DMS79 (cell line): ENCODE data around the gene PLA2G3.

Source experiments
- DNase-seq: peaks from one replicate; lab custom pipeline; 2025; lab: John Stamatoyannopoulos, UW

PLA2G3 gene

DNA sequence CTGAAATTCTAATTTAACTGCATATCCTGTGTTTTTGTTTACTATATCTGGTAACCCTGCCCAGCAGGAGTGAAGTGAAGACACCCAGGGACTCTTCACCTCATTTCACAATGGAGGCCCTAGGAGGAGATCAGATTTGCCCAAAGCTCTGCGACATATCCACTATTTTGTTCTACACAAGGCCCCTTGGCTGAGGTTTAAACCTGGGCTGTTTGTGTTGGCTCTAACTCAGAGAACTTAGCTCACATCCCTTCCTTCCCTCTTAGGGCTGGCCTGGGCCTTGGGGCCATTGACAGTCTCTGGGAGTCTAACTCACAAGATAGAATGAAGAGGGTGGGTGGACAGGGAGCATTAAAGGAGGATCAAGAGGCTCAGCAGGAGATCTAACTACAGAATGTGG is 8.2 kb upstream of the PLA2G3 start:
- no peak for DNase-seq

DNA sequence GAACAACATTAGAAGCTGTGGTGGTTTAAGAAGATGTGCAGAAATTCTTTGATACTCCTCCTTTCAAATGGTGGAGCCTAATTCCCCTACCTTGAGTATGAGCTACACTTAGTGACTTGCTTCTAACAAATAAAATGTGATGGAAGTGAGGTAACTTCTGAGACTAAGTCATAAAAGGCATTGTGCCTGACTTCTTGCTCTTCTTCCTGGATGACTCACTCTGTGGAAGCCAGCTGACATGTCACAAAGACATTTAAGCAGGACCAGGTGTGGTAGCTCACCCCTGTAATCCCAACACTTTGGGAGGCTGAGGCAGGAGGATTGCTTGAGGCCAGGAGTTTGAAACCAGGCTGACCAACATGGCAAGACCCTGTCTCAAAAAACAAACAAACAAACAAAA is 3.9 kb upstream of the PLA2G3 start:
- DNase-seq, result no peak

DNA sequence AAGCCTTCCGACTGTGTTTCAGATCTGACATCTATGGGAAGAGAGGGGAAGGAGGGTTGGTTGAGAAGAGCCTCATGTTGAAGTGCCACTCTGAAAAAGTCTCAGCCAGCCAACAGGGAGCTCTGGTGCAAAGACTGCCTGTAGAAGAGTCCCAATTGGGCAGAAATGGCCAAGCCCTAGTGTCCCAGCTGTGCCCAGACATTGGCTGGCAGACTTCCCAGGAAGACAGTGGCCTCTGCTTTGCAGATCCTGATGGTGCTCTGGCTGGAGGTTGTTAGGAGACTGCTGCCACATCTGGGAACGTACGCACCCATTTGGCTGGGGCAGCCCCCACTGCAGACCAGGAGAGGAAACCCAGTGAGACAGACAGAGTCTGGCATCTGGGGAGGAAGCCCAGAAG is 3.2 kb upstream of the PLA2G3 start:
- DNase-seq, result no peak

DNA sequence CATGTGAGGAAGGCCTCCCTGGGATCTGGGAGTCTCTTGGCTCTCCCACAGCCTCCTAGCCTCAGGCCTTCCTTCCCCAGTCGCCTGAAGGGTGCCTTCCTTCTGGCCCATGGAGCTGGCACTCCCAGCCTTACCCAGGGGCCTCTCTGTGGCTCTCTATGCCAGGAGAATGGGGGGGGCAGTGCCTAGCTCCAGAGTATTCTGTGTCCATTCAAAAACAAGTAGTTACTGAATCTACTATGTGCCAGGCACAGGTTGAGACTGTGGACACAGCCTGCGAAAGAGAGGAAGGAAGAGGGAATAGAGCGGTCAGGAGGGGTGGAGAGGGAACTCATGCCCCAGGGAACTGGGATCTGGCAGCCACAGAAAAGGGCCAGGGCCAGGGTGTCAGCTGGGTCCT is 2.7 kb upstream of the PLA2G3 start:
- no peak for DNase-seq

DNA sequence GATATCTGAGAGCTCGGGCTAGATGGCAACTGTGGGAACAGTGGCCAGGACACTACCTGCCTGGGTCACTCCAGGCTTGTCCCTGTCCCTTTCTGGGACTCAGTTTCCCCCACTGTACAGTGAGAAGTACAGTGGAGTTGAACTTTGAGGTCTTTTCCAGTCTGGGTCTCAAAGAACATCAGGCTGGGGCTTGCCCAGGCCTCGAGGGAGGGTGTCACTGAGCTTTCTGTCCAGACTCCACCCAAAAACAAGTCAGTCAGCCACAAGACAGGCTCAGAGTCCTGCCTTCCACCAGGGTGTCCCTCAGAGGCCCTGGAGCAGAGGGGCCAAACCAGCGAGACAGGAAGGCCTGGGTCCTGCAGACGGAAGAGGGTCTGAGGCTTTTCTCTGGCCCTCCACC is 2.0 kb upstream of the PLA2G3 start:
- no peak for DNase-seq

DNA sequence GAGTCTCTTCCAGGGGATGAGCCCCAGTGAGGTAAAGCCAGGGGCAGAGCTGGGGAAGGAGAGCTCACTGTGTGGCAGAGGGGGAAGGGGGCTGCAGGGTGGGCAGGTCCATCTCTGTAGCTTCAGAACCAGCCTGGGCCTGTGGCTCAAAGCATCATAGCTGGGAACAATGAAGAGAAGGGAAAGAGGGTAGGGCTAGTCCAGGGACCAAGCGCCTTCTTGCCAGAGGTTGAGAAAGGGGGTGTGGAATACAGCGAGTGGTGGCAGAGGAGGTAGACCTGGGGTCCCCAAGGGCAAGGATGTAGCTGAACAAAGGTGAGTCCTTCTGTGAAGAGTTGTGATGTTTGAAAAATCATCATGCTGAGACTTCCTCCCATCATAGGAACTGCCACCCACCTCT is 1.2 kb upstream of the PLA2G3 start:
- DNase-seq, result no peak

DNA sequence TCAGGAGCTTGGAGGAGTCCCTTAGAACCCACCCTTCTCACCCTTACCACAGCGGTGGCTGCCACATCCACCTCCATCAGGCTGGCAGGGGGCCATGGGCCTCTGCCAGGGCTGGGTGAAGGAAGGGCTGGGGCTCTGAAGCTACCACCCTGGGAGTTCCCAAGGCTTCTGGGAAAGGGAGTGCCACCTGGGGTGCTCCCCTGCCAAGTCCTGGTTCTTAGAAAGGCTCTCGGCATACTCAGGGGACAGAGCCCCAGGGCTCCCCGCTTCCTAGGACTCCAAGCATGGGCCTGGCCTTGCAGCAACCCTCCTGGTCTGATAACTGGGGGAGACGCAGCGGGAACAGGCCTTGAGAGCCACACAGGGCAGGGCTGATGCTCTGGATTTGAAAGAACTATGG is 438 bp upstream of the PLA2G3 start:
- no peak for DNase-seq

DNA sequence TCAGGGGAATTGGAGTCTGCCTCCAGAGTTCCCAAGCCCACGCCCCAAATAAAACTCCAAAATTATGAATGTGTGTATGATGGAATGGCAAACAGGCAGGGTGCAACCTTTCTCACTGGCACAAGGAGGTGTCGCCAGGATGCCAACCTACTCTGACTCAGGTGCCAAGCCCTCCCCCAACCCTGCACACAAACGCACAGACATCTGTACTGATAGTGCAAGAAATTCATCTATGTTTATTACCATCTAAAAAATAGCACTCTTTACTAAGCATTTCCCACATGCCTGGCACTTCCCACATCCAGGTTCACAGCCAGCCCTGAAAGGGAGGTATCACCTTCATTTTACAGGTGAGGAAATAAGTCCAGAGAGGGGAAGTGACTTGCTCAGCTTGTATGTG is 1.2 kb downstream of the PLA2G3 start:
- DNase-seq, result no peak

DNA sequence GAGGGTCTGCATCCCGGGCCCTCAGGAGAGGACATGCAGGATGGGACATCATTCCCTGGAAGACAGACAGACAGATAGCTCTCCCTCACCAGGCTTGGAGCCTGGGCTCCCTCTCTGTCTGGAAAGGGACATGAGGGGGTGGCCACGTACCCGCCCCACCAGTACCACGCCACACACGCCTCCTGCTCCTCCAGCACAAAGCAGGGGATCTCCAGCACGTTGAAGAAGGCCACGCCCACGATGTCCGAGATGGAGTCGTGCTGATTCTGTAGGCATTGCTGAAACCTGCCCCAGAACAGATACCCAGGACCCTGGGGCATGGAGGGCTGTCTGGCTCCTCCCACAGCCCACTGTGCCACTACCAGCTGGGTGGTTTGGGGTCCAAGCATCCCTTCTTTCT is 2.2 kb downstream of the PLA2G3 start:
- DNase-seq, result no peak

DNA sequence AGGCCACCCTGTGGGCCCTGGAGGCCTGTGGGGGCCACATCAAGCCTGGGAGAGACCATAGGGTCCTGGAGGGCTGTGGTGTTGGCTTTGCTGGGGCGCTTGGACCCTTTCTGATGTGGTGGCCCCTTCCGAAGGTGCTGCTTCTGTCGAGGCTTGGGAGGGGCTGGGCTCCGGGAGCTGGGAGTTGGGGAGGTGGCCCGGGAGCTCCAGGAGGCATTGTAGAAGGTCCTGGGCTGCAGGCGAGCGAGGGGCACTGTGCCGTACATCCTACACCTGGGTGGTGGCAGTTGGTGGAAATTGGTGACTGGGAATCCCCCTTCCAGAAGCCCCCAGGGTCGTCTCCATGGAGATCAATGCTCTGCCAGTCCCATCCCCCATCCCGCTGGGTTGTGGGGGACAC is 2.6 kb downstream of the PLA2G3 start:
- no peak for DNase-seq

DNA sequence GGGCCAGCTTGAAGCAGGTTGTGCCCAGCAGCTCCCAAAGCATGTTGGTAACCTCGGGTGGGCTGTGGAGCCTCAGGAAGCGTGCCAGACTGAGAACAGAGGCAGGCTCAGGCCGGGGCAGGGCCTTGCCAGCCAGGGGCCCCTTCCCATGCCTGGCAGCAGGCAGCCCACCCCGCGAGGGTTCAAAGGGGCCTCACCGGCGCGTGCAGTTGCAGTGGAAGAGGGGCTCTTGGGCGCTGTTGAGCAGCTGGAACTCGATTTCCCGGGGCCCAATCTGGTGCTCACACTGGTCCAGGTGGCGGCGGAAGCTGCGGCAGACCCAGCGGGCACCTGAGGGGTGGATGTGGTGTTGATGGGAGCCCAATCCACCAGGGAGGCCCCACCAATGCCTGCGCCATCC is 3.6 kb downstream of the PLA2G3 start:
- no peak for DNase-seq

DNA sequence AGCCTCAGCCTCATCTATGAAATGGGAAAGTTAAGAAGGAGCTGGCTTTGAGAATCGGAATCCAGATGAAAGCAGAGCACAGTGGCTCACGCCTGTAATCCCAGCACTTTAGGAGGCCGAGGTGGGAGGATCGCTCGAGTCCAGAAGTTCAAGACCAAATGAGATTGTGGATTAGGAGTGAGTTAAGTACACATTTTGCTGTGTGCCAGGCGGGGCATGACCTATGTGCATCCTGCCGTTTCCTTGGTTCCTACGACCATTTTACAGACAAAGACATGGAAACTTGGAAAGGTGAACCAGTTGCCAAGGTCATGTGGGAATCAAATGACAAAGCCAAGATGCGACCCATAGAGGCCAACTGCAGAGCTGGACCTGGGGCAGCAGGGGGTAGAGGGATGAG is 4.2 kb downstream of the PLA2G3 start:
- DNase-seq, result no peak

DNA sequence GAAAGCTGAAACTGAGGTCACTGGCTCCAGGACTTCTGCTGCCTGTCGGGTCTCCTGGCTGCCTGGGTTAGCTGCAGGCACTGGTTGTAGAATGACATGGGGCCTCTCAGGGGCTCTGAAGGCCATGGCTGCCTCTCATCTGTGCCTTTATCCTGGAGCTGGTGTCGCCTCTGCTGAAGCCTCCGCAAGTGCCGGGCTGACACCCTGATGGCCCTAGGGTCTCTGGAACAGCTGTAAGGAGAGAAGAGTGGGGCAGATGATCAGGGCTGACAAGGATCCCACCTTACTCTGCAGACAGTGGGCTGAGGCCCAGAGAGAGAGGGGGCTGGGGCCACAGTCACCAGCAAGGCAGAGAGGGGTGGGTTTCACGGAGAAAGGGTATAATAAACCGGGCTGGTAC is 4.6 kb downstream of the PLA2G3 start:
- DNase-seq, result no peak

DNA sequence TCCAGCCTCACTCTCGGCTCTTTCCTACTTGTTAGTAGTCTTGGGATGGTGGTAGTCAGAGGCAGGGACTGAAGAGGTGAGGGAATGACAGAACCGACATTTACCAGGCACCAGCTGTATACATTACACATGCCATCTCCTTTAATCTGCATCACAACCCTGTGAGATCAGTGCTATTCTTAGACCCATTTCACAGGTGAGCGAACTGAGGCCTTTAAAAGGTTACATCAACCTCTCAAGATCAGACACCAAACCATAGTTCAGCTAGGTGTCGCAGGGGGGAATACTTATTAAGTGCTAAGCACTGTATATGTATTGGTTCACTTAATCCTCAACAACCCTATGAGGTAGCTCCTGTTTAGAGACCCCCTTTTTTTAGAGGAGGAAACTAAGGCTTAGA is 5.6 kb downstream of the PLA2G3 start:
- no peak for DNase-seq

DNA sequence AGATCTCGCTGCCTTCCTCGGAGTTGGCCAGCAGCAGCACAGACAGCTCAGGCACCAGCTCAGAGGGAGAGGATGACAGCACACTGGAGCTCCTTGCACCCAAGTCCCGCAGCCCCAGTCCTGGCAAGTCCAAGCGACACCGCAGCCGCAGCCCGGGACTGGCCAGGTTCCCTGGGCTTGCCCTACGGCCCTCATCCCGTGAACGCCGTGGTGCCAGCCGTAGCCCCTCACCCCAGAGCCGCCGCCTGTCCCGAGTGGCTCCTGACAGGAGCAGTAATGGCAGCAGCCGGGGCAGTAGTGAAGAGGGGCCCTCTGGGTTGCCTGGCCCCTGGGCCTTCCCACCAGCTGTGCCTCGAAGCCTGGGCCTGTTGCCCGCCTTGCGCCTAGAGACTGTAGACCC is 6.4 kb downstream of the PLA2G3 start:
- DNase-seq, result no peak

DNA sequence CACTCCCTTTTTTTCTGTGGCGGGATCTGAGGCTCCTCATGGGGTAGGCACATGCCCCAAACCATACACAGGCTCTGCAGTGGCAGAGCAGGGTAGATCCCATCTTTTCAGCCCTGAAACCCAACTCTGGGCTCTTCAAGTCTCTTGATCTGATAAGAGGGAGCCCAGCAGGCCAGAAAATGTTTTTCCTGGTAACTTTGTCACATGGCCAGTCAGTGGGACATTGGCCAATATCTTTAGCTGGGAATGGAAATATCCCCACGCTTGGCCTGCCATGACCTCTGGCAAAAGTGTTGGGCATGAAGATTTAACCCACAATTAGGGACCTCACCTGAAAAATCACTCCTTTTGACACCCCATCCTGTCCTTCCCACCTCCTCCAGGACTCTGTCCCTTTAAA is 9.4 kb downstream of the PLA2G3 start:
- DNase-seq, result no peak

DNA sequence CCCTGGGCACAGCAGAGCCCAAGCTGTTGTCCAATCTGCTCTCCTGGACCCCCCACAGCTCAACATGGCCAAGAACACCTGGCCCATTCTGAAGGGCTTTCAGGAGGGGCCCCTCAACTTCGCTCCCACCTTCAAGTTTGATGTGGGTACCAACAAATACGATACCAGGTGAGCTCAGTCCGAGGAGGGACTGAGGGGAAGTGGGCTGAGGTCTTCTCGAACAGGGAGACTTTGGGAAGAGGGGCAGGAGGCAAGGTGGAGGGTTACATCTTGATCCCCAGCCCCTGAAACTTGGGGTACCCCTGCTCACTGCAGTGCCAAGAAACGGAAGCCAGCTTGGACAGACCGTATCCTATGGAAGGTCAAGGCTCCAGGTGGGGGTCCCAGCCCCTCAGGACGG is 12.2 kb downstream of the PLA2G3 start:
- DNase-seq, result no peak

DNA sequence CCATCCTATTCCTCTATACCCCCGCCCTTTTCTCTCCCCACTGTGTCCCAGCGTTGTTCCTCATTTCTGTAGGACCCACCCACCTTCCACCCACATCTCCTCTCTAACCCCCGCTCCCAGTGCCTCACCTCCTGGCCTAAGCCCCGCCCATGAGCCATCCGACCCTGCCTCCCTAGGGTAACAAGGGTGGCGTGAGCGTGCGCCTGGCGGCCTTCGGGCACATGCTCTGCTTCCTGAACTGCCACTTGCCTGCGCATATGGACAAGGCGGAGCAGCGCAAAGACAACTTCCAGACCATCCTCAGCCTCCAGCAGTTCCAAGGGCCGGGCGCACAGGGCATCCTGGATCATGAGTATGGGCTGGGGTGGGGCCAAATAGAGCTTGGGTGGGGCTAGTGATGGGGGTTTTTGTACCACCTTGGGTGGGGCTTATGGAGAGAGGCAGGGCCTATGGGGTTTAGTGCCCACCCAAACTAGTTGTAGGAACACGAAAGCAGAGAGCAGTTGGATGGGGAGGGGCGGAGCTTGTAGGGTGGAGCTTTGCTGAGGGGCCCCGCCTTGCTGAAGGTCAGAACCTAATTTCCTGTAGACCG is 13.0 kb downstream of the PLA2G3 start:
- no peak for DNase-seq

DNA sequence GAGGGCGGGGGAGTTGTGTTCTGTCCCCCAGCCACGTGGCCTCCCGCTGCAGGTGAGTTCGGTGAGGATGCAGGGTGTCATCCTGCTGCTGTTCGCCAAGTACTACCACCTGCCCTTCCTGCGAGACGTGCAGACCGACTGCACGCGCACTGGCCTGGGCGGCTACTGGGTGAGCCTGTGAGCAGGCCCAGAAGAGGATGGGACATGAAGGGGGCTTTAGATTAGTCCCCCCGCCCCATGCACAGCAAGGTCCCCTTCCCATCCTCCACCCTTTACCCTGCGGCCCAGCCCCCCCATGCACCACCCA is 13.5 kb downstream of the PLA2G3 start:
- no peak for DNase-seq

DNA sequence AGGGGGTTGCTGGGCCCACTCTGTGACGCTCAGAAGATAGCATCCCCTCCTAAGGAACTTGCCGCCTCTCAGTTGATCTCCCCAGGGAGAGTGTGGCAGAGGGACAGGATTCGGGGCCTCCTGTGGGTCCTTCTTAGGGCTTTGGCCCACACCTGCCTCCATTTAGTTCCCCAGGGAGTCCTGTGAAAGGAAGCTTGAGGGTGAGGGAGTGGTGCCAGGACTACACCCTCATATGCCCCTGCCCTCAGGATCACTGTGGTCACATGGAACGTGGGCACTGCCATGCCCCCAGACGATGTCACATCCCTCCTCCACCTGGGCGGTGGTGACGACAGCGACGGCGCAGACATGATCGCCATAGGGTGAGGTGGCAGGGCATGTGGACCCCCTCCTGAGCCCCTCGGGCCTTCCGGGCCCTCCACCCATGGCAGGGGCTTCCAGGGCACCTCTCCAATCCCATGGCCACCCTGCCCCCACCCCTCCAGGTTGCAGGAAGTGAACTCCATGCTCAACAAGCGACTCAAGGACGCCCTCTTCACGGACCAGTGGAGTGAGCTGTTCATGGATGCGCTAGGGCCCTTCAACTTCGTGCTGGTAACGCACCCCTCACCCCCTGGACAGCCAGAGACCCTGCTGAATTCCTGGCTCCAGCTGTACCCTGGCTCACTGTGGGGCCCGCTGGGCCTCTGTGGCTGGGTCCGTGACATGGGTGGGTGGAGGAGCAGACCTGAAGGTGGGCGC is 14.0 kb downstream of the PLA2G3 start:
- DNase-seq, result peak; percentile 50

DNA sequence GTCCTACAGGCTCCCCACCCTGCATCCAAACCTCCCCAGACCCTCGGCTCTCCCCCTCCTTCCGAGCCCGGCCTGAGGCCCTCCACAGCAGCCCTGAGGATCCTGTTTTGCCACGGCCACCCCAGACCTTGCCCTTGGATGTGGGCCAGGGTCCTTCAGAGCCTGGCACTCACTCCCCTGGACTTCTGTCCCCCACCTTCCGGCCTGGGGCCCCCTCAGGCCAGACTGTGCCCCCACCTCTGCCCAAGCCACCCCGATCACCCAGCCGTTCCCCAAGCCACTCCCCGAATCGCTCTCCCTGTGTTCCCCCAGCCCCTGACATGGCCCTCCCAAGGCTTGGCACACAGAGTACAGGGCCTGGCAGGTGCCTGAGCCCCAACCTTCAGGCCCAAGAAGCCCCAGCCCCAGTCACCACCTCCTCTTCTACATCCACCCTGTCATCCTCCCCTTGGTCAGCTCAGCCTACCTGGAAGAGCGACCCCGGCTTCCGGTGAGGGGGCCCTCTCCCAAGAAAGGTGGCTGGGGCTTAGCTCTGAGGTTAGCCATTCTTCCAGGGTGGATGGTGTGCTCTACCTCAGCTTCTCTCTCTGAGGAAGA is 14.7 kb downstream of the PLA2G3 start:
- no peak for DNase-seq

DNA sequence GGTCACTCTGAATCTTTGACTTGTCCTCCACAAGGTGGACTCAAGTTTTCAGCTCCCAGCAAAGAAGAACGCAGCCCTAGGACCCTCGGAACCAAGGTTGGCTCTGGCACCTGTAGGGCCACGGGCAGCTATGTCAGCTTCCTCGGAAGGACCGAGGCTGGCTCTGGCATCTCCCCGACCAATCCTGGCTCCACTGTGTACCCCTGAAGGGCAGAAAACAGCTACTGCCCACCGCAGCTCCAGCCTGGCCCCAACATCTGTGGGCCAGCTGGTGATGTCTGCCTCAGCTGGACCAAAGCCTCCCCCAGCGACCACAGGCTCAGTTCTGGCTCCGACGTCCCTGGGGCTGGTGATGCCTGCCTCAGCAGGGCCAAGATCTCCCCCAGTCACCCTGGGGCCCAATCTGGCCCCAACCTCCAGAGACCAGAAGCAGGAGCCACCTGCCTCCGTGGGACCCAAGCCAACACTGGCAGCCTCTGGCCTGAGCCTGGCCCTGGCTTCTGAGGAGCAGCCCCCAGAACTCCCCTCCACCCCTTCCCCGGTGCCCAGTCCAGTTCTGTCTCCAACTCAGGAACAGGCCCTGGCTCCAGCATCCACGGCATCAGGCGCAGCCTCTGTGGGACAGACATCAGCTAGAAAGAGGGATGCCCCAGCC is 15.4 kb downstream of the PLA2G3 start:
- no peak for DNase-seq

DNA sequence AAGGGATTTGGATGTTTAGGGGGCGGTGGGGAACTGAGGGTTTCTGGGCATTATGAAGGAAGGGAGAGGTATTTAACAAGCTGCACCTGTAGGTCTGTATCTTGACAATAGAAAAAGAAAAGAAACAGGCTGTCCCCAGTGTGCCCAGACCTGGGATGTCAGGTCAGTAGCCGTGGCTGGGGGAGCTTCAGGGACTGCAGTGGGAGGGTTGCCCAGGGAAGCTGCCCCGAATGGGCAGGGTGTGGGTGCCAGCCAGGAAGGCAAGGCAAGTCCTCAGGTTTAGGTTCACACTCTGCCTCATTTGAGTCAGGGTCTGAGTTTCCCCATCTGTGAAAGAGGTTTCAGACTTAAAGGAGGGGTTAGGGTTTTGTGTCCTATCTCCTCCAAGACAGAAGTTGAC is 16.0 kb downstream of the PLA2G3 start:
- DNase-seq, result no peak

DNA sequence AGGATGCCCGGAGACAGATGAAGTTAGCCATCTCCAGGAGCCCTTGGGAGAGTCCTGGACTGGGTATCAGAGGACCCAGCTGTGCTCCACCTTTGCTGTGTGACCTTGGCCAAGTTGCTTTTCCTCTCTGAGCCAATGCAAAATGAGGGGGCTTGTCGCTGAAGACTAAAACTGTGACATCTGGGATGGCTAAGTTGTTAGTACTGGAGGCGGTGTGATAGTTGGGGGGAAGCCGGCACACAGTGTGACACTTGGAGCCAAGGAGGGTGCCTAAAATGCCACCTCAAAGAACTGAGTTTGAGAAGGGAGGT is 17.1 kb downstream of the PLA2G3 start:
- DNase-seq, result no peak
